GM23338 (cell line): ENCODE data around the gene HNF1B. TPM values are rescaled to one million over a fixed set of nuclear protein-coding genes. Genes with fewer than 3 reads are reported as not detected.

Source experiments
- EZH2 ChIP-seq: fragments of 200-600 bp; sonication (generic); IDR thresholded peaks from one replicate; pipeline ENCODE4 v1.8.0; 2017; ENCODE audit warnings: antibody characterized with exemption, mild to moderate bottlenecking, low read depth; ENCODE audit not compliant: unreplicated experiment
- JUNB ChIP-seq: IDR thresholded peaks from one replicate; pipeline ENCODE4 v1.6.1; 2016; ENCODE audit warnings: antibody characterized with exemption; ENCODE audit not compliant: unreplicated experiment
- POLR2AphosphoS5 ChIP-seq: IDR thresholded peaks from 2 replicates; pipeline ENCODE4 v1.6.1; 2016; ENCODE audit warnings: antibody characterized with exemption, low read depth
- STAT1 ChIP-seq: IDR thresholded peaks from one replicate; pipeline ENCODE4 v1.6.1; 2016; ENCODE audit warnings: antibody characterized with exemption; ENCODE audit not compliant: unreplicated experiment
- ZNF114 ChIP-seq: fragments of 250-450 bp; sonication (Bioruptor Pico); IDR thresholded peaks from 2 replicates; pipeline ENCODE4 v1.5.0; 2020; ENCODE audit warnings: mild to moderate bottlenecking, moderate library complexity
- ZNF331 ChIP-seq: fragments of 250-450 bp; sonication (Bioruptor Pico); IDR thresholded peaks from 2 replicates; pipeline ENCODE4 v1.5.0; 2020; ENCODE audit warnings: low read depth, mild to moderate bottlenecking, moderate library complexity
- polyA plus RNA-seq: library from polyadenylated mRNA; unstranded; fragments of >200 nt; fragmentation: Nextera tagmentation; extraction: Ambion mirVana; gene quantifications from 2 replicates; pipeline ENCODE4 v1.2.1, GENCODE V29; 2016
- total RNA-seq: library from RNA; depleted of rRNA; stranded (reverse); fragments of >200 nt; shearing (Covaris generic); gene quantifications from 2 replicates; pipeline ENCODE4 v1.2.3, GENCODE V29; 2014
- TF ChIP-seq, protein P1 (sequence below): fragments of 250-450 bp; sonication (Bioruptor Pico); IDR thresholded peaks from 2 replicates; pipeline ENCODE4 v1.5.0; 2020; ENCODE audit warnings: mild to moderate bottlenecking, moderate library complexity
- TF ChIP-seq, protein P2 (sequence below): IDR thresholded peaks from one replicate; pipeline ENCODE4 v1.6.1; 2018; ENCODE audit warnings: antibody characterized with exemption; ENCODE audit not compliant: unreplicated experiment

Gene HNF1B
- total and polyA plus RNA-seq, 2 experiments from 2014 or later = 0.07 to 0.19 TPM

DNA sequence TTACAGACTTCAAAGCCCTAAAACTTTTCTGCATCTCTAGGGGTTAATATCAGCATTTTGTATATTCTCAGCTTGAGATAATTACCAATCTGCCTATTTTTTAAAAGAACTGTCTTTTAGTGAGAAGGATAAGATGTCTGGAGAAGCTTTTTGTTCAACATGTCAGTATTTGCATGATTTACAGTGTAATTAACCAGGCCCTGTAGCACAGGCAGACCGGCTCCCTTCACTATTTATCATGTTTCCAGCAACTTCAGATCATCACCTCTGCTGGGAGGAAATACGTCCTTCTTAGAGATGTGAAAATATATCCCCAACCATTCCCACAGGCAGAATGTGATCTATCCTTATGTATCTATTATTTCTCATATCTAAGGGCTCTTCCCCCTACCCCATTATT, 93.0 kb downstream of the HNF1B start (continued):
- TF ChIP-seq, protein P1, sequence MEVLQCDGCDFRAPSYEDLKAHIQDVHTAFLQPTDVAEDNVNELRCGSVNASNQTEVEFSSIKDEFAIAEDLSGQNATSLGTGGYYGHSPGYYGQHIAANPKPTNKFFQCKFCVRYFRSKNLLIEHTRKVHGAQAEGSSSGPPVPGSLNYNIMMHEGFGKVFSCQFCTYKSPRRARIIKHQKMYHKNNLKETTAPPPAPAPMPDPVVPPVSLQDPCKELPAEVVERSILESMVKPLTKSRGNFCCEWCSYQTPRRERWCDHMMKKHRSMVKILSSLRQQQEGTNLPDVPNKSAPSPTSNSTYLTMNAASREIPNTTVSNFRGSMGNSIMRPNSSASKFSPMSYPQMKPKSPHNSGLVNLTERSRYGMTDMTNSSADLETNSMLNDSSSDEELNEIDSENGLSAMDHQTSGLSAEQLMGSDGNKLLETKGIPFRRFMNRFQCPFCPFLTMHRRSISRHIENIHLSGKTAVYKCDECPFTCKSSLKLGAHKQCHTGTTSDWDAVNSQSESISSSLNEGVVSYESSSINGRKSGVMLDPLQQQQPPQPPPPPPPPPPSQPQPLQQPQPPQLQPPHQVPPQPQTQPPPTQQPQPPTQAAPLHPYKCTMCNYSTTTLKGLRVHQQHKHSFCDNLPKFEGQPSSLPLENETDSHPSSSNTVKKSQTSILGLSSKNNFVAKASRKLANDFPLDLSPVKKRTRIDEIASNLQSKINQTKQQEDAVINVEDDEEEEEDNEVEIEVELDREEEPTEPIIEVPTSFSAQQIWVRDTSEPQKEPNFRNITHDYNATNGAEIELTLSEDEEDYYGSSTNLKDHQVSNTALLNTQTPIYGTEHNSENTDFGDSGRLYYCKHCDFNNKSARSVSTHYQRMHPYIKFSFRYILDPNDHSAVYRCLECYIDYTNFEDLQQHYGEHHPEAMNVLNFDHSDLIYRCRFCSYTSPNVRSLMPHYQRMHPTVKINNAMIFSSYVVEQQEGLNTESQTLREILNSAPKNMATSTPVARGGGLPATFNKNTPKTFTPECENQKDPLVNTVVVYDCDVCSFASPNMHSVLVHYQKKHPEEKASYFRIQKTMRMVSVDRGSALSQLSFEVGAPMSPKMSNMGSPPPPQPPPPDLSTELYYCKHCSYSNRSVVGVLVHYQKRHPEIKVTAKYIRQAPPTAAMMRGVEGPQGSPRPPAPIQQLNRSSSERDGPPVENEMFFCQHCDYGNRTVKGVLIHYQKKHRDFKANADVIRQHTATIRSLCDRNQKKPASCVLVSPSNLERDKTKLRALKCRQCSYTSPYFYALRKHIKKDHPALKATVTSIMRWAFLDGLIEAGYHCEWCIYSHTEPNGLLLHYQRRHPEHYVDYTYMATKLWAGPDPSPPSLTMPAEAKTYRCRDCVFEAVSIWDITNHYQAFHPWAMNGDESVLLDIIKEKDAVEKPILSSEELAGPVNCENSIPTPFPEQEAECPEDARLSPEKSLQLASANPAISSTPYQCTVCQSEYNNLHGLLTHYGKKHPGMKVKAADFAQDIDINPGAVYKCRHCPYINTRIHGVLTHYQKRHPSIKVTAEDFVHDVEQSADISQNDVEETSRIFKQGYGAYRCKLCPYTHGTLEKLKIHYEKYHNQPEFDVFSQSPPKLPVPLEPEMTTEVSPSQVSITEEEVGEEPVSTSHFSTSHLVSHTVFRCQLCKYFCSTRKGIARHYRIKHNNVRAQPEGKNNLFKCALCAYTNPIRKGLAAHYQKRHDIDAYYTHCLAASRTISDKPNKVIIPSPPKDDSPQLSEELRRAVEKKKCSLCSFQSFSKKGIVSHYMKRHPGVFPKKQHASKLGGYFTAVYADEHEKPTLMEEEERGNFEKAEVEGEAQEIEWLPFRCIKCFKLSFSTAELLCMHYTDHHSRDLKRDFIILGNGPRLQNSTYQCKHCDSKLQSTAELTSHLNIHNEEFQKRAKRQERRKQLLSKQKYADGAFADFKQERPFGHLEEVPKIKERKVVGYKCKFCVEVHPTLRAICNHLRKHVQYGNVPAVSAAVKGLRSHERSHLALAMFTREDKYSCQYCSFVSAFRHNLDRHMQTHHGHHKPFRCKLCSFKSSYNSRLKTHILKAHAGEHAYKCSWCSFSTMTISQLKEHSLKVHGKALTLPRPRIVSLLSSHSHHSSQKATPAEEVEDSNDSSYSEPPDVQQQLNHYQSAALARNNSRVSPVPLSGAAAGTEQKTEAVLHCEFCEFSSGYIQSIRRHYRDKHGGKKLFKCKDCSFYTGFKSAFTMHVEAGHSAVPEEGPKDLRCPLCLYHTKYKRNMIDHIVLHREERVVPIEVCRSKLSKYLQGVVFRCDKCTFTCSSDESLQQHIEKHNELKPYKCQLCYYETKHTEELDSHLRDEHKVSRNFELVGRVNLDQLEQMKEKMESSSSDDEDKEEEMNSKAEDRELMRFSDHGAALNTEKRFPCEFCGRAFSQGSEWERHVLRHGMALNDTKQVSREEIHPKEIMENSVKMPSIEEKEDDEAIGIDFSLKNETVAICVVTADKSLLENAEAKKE (CRISPR knock-in tag) = no peak
- TF ChIP-seq POLR2AphosphoS5 = no peak
- TF ChIP-seq ZNF331 (CRISPR knock-in tag) = no peak
- TF ChIP-seq ZNF114 (CRISPR knock-in tag) = no peak
- no peak for TF ChIP-seq STAT1
- TF ChIP-seq EZH2 = no peak
- no peak for TF ChIP-seq JUNB
- TF ChIP-seq, protein P2, sequence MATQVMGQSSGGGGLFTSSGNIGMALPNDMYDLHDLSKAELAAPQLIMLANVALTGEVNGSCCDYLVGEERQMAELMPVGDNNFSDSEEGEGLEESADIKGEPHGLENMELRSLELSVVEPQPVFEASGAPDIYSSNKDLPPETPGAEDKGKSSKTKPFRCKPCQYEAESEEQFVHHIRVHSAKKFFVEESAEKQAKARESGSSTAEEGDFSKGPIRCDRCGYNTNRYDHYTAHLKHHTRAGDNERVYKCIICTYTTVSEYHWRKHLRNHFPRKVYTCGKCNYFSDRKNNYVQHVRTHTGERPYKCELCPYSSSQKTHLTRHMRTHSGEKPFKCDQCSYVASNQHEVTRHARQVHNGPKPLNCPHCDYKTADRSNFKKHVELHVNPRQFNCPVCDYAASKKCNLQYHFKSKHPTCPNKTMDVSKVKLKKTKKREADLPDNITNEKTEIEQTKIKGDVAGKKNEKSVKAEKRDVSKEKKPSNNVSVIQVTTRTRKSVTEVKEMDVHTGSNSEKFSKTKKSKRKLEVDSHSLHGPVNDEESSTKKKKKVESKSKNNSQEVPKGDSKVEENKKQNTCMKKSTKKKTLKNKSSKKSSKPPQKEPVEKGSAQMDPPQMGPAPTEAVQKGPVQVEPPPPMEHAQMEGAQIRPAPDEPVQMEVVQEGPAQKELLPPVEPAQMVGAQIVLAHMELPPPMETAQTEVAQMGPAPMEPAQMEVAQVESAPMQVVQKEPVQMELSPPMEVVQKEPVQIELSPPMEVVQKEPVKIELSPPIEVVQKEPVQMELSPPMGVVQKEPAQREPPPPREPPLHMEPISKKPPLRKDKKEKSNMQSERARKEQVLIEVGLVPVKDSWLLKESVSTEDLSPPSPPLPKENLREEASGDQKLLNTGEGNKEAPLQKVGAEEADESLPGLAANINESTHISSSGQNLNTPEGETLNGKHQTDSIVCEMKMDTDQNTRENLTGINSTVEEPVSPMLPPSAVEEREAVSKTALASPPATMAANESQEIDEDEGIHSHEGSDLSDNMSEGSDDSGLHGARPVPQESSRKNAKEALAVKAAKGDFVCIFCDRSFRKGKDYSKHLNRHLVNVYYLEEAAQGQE = no peak
